SK-N-SH (cell line): ENCODE data around the gene DMD. TPM values are rescaled to one million over a fixed set of nuclear protein-coding genes. Genes with fewer than 3 reads are reported as not detected.

Source experiments
- CTCF ChIA-PET: fragments of 300-600, 350-600 bp; formaldehyde crosslinking; extraction: SDS; loops from one replicate; lab custom pipeline; 2021; lab: Yijun Ruan, JAX
- POLR2A ChIA-PET: fragments of 350-600 bp; sonication (Branson Sonifier 250); formaldehyde crosslinking; extraction: SDS; loops from one replicate; lab custom pipeline; 2020; ENCODE audit warnings: antibody characterized with exemption, inconsistent platforms; lab: Yijun Ruan, JAX
- DNase-seq: peaks from one replicate; pipeline ENCODE4 v3.0.0; 2012
- H2AFZ ChIP-seq: fragments of 200-600 bp; sonication (generic); 2 replicates; pipeline ENCODE4 v1.8.1; 2016; ENCODE audit warnings: antibody characterized with exemption, mild to moderate bottlenecking, low read depth
- H3F3A ChIP-seq: fragments of 200-600 bp; sonication (generic); replicated peaks from 2 replicates; pipeline ENCODE3; 2016; ENCODE audit warnings: antibody characterized with exemption, mild to moderate bottlenecking; ENCODE audit not compliant: insufficient read depth
- H3K27ac ChIP-seq, 2 experiments: fragments of 200-500 bp in 1 of 2; fragments of 200-600 bp in 1 of 2; sonication (Bioruptor generic) in 1 of 2; sonication (generic), shearing (Covaris generic) in 1 of 2; 2 replicates each; pipeline versions ENCODE4 v1.5.1 to v1.6.1; 2014 to 2016; ENCODE audit warnings: low read depth in 2 of 2, inconsistent platforms in 1 of 2, low read length in 1 of 2, mild to moderate bottlenecking in 1 of 2, mixed read lengths in 1 of 2
- H3K27me3 ChIP-seq: fragments of 200-600 bp; sonication (generic), shearing (Covaris generic); 2 replicates; pipeline ENCODE4 v1.6.1; 2016; ENCODE audit warnings: mixed run types; ENCODE audit not compliant: insufficient read depth
- H3K36me3 ChIP-seq, 2 experiments: fragments of 200-500 bp in 1 of 2; fragments of 200-600 bp in 1 of 2; sonication (Bioruptor generic) in 1 of 2; sonication (generic) in 1 of 2; replicated peaks in 1 of 2; 2 replicates each; pipeline versions ENCODE3 to v1.5.1; 2014 to 2016; ENCODE audit warnings: low read length in 1 of 2, mild to moderate bottlenecking in 1 of 2; ENCODE audit not compliant: insufficient read depth in 2 of 2, control insufficient read depth in 1 of 2
- H3K4me1 ChIP-seq, 2 experiments: fragments of 200-500 bp in 1 of 2; fragments of 200-600 bp in 1 of 2; sonication (Bioruptor generic) in 1 of 2; sonication (generic), shearing (Covaris generic) in 1 of 2; 2 replicates each; pipeline versions ENCODE4 v1.5.1 to v1.6.1; 2014 to 2016; ENCODE audit warnings: low read depth in 1 of 2, low read length in 1 of 2, mixed run types in 1 of 2; ENCODE audit not compliant: insufficient read depth in 2 of 2, control insufficient read depth in 1 of 2
- H3K4me2 ChIP-seq: fragments of 200-600 bp; sonication (generic), shearing (Covaris generic); 2 replicates; pipeline ENCODE4 v1.6.1; 2017; ENCODE audit warnings: mixed run types
- H3K4me3 ChIP-seq, 2 experiments: fragments of 200-500 bp in 1 of 2; fragments of 200-600 bp in 1 of 2; sonication (Bioruptor generic) in 1 of 2; sonication (generic), shearing (Covaris generic) in 1 of 2; 2 replicates each; pipeline versions ENCODE4 v1.5.1 to v1.8.1; 2014 to 2016; ENCODE audit warnings: low read depth in 2 of 2, inconsistent platforms in 1 of 2, low read length in 1 of 2, mild to moderate bottlenecking in 1 of 2, mixed read lengths in 1 of 2, moderate library complexity in 1 of 2
- H3K79me2 ChIP-seq: fragments of 200-600 bp; sonication (generic); 2 replicates; pipeline ENCODE4 v1.8.1; 2017; ENCODE audit warnings: mild to moderate bottlenecking; ENCODE audit not compliant: insufficient read depth
- H3K9ac ChIP-seq: fragments of 200-600 bp; sonication (generic); 2 replicates; pipeline ENCODE4 v1.6.1; 2017; ENCODE audit warnings: mixed run types
- H3K9me2 ChIP-seq: fragments of 200-600 bp; sonication (generic); 2 replicates; pipeline ENCODE4 v1.6.1; 2017; ENCODE audit warnings: mixed run types
- H3K9me3 ChIP-seq: fragments of 200-600 bp; sonication (generic); 2 replicates; pipeline ENCODE4 v1.6.1; 2017; ENCODE audit warnings: mixed run types, mild to moderate bottlenecking, moderate library complexity
- H4K20me1 ChIP-seq: fragments of 200-600 bp; sonication (generic); 2 replicates; pipeline ENCODE4 v1.6.1; 2017; ENCODE audit warnings: mild to moderate bottlenecking, mixed run types; ENCODE audit not compliant: insufficient read depth
- EP300 ChIP-seq, 2 experiments: IDR thresholded peaks; 2 replicates each; pipeline versions ENCODE4 v1.4.0 to v1.6.1; 2012; ENCODE audit warnings: borderline replicate concordance in 1 of 2, low read depth in 1 of 2, low read length in 1 of 2
- EZH2phosphoT487 ChIP-seq: fragments of 200-600 bp; sonication (generic); IDR thresholded peaks from 2 replicates; pipeline ENCODE4 v1.6.1; 2017; ENCODE audit warnings: low read depth, mixed run types, mild to moderate bottlenecking, antibody characterized with exemption, moderate library complexity, borderline replicate concordance
- GATA2 ChIP-seq: sonication (generic); formaldehyde crosslinking; IDR thresholded peaks from 2 replicates; pipeline ENCODE4 v1.5.0; 2020; ENCODE audit warnings: mild to moderate bottlenecking, missing genetic modification reagents
- MEF2A ChIP-seq: IDR thresholded peaks from 2 replicates; pipeline ENCODE4 v1.4.0; 2012; ENCODE audit warnings: low read depth, borderline replicate concordance
- NFIC ChIP-seq: IDR thresholded peaks from 2 replicates; pipeline ENCODE4 v1.4.0; 2012; ENCODE audit warnings: borderline replicate concordance
- NRF1 ChIP-seq: IDR thresholded peaks from 2 replicates; pipeline ENCODE4 v1.6.1; 2012; ENCODE audit warnings: low read depth, mild to moderate bottlenecking, low read length
- RAD21 ChIP-seq: IDR thresholded peaks from 2 replicates; pipeline ENCODE4 v1.6.1; 2012; ENCODE audit warnings: mild to moderate bottlenecking, low read length
- RCOR1 ChIP-seq: fragments of 150-350 bp; IDR thresholded peaks from 2 replicates; pipeline ENCODE4 v1.6.1; 2017; ENCODE audit warnings: antibody characterized with exemption, low read length
- SIN3A ChIP-seq: IDR thresholded peaks from 2 replicates; pipeline ENCODE4 v1.6.1; 2012; ENCODE audit warnings: low read depth, mild to moderate bottlenecking, low read length, moderate library complexity, borderline replicate concordance
- TAF1 ChIP-seq: IDR thresholded peaks from 2 replicates; pipeline ENCODE4 v1.6.1; 2012; ENCODE audit warnings: low read depth, mild to moderate bottlenecking, low read length, moderate library complexity, borderline replicate concordance
- TCF12 ChIP-seq: IDR thresholded peaks from 2 replicates; pipeline ENCODE4 v1.4.0; 2012
- USF2 ChIP-seq: fragments of 150-350 bp; IDR thresholded peaks from 2 replicates; pipeline ENCODE4 v1.6.1; 2017; ENCODE audit warnings: antibody characterized with exemption, low read length, low read depth, borderline replicate concordance
- YY1 ChIP-seq: IDR thresholded peaks from 2 replicates; pipeline ENCODE4 v1.4.0; 2012; ENCODE audit warnings: low read depth, mild to moderate bottlenecking
- ZBTB33 ChIP-seq: IDR thresholded peaks from 2 replicates; pipeline ENCODE4 v1.4.0; 2012; ENCODE audit warnings: low read depth, borderline replicate concordance
- WGBS: methylation state at CpG from one replicate; pipeline ENCODE4 v1.1.6; 2017; ENCODE audit warnings: low lambda C conversion rate; 5-methylcytosine and 5-hydroxymethylcytosine counted together
- polyA plus RNA-seq, 3 experiments: library from polyadenylated mRNA; depleted of rRNA; stranded (reverse); fragments of >200 nt; gene quantifications; 2 replicates each; pipeline ENCODE4 v1.2.3, GENCODE V29; 2012
- TF ChIP-seq, protein P1 (sequence below): IDR thresholded peaks from 2 replicates; pipeline ENCODE4 v1.6.1; 2012; ENCODE audit warnings: mild to moderate bottlenecking, low read depth, low read length, moderate library complexity
- TF ChIP-seq, protein P2 (sequence below): fragments of 200-600 bp; sonication (generic); IDR thresholded peaks from 2 replicates; pipeline ENCODE4 v1.6.1; 2017; ENCODE audit warnings: antibody characterized with exemption, mild to moderate bottlenecking, moderate library complexity
- TF ChIP-seq, protein P3 (sequence below): IDR thresholded peaks from 2 replicates; pipeline ENCODE4 v1.4.0; 2012; ENCODE audit warnings: low read depth, borderline replicate concordance

The DMD gene
- polyA plus RNA-seq, 1 of the 3 experiments (the other 2 are of a cell fraction), result 3.9 TPM

DNA sequence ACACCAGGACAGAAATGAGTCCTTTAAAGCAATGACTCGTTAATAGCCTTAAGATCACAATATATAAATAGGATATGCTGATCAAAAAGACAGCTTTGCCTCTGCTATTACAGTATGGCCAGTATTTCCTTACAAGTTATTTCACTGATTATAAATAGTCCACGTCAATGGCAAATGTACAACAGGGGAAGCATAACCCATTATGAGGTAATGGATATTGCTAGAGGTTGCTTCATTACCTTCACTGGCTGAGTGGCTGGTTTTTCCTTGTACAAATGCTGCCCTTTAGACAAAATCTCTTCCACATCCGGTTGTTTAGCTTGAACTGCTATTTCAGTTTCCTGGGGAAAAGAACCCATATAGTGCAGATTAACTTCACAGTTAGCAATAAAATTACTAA lies 1374.9 kb downstream of the DMD start:
- Histone ChIP-seq H4K20me1 (no peaks in the 10 kb centered on the region), H3F3A (no peaks in the 10 kb centered on the region), H3K4me1 (no peaks in the 10 kb centered on the region), H3K4me2 (no peak overlapping the region), H3K27ac (no peak overlapping the region), H3K27me3 (no peaks in the 10 kb centered on the region), H2AFZ (no peak overlapping the region), H3K36me3 (no peaks in the 10 kb centered on the region), H3K9me2 (no peaks in the 10 kb centered on the region), H3K79me2 (no peaks in the 10 kb centered on the region), H3K9ac (no peak overlapping the region), H3K9me3 (no peaks in the 10 kb centered on the region), H3K4me3 (no peak overlapping the region)
- CTCF ChIA-PET, result interaction anchor here (1.0 kb wide), 1 partner anchor 32 kb away, joined by 3 read pairs; no protein-coding TSS in a partner anchor
- 14% methylated on average over 3 of the region's 3 CpGs for WGBS
- TF ChIP-seq TAF1, result no peak
- no peak for TF ChIP-seq ZBTB33
- TF ChIP-seq TCF12, result no peak
- TF ChIP-seq EP300 (IDR thresholded peaks at IDR 0.05; ENCODE audit: borderline replicate concordance in 1 of 2, low read depth in 1 of 2, low read length in 1 of 2), result no peak
- TF ChIP-seq MEF2A, result no peak
- no peak for TF ChIP-seq USF2
- TF ChIP-seq SIN3A, result no peak
- no peak for TF ChIP-seq NRF1
- no peak for TF ChIP-seq YY1
- TF ChIP-seq, protein P1, sequence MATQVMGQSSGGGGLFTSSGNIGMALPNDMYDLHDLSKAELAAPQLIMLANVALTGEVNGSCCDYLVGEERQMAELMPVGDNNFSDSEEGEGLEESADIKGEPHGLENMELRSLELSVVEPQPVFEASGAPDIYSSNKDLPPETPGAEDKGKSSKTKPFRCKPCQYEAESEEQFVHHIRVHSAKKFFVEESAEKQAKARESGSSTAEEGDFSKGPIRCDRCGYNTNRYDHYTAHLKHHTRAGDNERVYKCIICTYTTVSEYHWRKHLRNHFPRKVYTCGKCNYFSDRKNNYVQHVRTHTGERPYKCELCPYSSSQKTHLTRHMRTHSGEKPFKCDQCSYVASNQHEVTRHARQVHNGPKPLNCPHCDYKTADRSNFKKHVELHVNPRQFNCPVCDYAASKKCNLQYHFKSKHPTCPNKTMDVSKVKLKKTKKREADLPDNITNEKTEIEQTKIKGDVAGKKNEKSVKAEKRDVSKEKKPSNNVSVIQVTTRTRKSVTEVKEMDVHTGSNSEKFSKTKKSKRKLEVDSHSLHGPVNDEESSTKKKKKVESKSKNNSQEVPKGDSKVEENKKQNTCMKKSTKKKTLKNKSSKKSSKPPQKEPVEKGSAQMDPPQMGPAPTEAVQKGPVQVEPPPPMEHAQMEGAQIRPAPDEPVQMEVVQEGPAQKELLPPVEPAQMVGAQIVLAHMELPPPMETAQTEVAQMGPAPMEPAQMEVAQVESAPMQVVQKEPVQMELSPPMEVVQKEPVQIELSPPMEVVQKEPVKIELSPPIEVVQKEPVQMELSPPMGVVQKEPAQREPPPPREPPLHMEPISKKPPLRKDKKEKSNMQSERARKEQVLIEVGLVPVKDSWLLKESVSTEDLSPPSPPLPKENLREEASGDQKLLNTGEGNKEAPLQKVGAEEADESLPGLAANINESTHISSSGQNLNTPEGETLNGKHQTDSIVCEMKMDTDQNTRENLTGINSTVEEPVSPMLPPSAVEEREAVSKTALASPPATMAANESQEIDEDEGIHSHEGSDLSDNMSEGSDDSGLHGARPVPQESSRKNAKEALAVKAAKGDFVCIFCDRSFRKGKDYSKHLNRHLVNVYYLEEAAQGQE, result no peak
- TF ChIP-seq, protein P2, sequence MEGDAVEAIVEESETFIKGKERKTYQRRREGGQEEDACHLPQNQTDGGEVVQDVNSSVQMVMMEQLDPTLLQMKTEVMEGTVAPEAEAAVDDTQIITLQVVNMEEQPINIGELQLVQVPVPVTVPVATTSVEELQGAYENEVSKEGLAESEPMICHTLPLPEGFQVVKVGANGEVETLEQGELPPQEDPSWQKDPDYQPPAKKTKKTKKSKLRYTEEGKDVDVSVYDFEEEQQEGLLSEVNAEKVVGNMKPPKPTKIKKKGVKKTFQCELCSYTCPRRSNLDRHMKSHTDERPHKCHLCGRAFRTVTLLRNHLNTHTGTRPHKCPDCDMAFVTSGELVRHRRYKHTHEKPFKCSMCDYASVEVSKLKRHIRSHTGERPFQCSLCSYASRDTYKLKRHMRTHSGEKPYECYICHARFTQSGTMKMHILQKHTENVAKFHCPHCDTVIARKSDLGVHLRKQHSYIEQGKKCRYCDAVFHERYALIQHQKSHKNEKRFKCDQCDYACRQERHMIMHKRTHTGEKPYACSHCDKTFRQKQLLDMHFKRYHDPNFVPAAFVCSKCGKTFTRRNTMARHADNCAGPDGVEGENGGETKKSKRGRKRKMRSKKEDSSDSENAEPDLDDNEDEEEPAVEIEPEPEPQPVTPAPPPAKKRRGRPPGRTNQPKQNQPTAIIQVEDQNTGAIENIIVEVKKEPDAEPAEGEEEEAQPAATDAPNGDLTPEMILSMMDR, result no peak
- TF ChIP-seq RAD21, result no peak
- TF ChIP-seq RCOR1, result no peak
- TF ChIP-seq GATA2 (CRISPR knock-in tag), result no peak
- no peak for TF ChIP-seq NFIC
- TF ChIP-seq, protein P3, sequence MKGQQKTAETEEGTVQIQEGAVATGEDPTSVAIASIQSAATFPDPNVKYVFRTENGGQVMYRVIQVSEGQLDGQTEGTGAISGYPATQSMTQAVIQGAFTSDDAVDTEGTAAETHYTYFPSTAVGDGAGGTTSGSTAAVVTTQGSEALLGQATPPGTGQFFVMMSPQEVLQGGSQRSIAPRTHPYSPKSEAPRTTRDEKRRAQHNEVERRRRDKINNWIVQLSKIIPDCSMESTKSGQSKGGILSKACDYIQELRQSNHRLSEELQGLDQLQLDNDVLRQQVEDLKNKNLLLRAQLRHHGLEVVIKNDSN, result no peak
- TF ChIP-seq EZH2phosphoT487, result no peak
- DNase-seq, result no peak
- POLR2A ChIA-PET, result no interaction called here
